WTC11 (cell line): ENCODE measurements around the gene NSL1. TPM values are rescaled to one million over a fixed set of nuclear protein-coding genes. Genes with fewer than 3 reads are reported as not detected.

ENCODE experiments used
- ATAC-seq: fragments of 200-7000 bp; cut with Tn5 transposase; 2 replicates; pipeline ENCODE4 v1.10.0; 2021; ENCODE audit warnings: mild to moderate bottlenecking, moderate library complexity
- CTCF ChIA-PET: fragments of 300-600 bp; sonication (Branson Sonifier 250); formaldehyde crosslinking; loops from one replicate; lab custom pipeline; 2021; ENCODE audit warnings: antibody characterized with exemption; lab: Charles Lee
- POLR2A ChIA-PET: fragments of 350-600 bp; sonication (Branson Sonifier 250); formaldehyde crosslinking; loops from one replicate; lab custom pipeline; 2021; ENCODE audit warnings: antibody characterized with exemption; lab: Charles Lee
- DNase-seq: peaks from one replicate; pipeline ENCODE4 v3.0.0; 2021; ENCODE audit warnings: low spot score
- H3K27ac Mint-ChIP-seq: 2 replicates; pipeline ENCODE4 v1.8.0; 2021; ENCODE audit warnings: mixed read lengths
- H3K27me3 Mint-ChIP-seq: 2 replicates; pipeline ENCODE4 v1.8.0; 2021; ENCODE audit warnings: low read depth, mild to moderate bottlenecking, moderate library complexity, mixed read lengths
- H3K36me3 Mint-ChIP-seq: 2 replicates; pipeline ENCODE4 v1.8.0; 2021; ENCODE audit warnings: mixed read lengths
- H3K4me1 Mint-ChIP-seq: 2 replicates; pipeline ENCODE4 v1.8.0; 2022; ENCODE audit warnings: mixed read lengths
- H3K4me3 Mint-ChIP-seq: 2 replicates; pipeline ENCODE4 v1.8.0; 2021; ENCODE audit warnings: mild to moderate bottlenecking, moderate library complexity, mixed read lengths
- H3K9me3 Mint-ChIP-seq: 2 replicates; pipeline ENCODE4 v1.8.0; 2021; ENCODE audit warnings: mixed read lengths
- ELF4 ChIP-seq: sonication (generic); formaldehyde crosslinking; IDR thresholded peaks from 2 replicates; pipeline ENCODE4 v1.8.1; 2022; ENCODE audit warnings: low read depth, mild to moderate bottlenecking, moderate library complexity, missing genetic modification reagents
- NFATC4 ChIP-seq: fragments of 250-450 bp; sonication (Bioruptor Pico); IDR thresholded peaks from 2 replicates; pipeline ENCODE4 v1.9.0; 2021; ENCODE audit warnings: mild to moderate bottlenecking
- ZNF121 ChIP-seq: sonication (generic); formaldehyde crosslinking; IDR thresholded peaks from 2 replicates; pipeline ENCODE4 v1.8.0; 2023; ENCODE audit warnings: missing genetic modification reagents
- ZNF317 ChIP-seq: sonication (generic); formaldehyde crosslinking; IDR thresholded peaks from 2 replicates; pipeline ENCODE4 v1.8.1; 2023; ENCODE audit warnings: low read depth, mild to moderate bottlenecking, moderate library complexity, missing genetic modification reagents, borderline replicate concordance
- ZNF423 ChIP-seq: fragments of 250-450 bp; sonication (Bioruptor Pico); IDR thresholded peaks from 2 replicates; pipeline ENCODE4 v2.1.2; 2022; ENCODE audit warnings: mild to moderate bottlenecking, moderate library complexity
- total RNA-seq: library from RNA; stranded (reverse); gene quantifications from 3 replicates; pipeline ENCODE4 v1.2.3, GENCODE V29; 2021
- TF ChIP-seq, protein P1 (sequence below): sonication (generic); formaldehyde crosslinking; IDR thresholded peaks from 2 replicates; pipeline ENCODE4 v1.8.1; 2022; ENCODE audit warnings: mild to moderate bottlenecking, missing genetic modification reagents, moderate library complexity, borderline replicate concordance
- TF ChIP-seq, protein P2 (sequence below): sonication (generic); formaldehyde crosslinking; IDR thresholded peaks from 2 replicates; pipeline ENCODE4 v1.8.1; 2023; ENCODE audit warnings: mild to moderate bottlenecking, missing genetic modification reagents
- TF ChIP-seq, protein P3 (sequence below): sonication (generic); formaldehyde crosslinking; IDR thresholded peaks from 2 replicates; pipeline ENCODE4 v1.8.1; 2023; ENCODE audit warnings: mild to moderate bottlenecking, missing genetic modification reagents
- TF ChIP-seq, protein P4 (sequence below): fragments of 250-450 bp; sonication (Bioruptor Pico); IDR thresholded peaks from 2 replicates; pipeline ENCODE4 v1.9.0; 2021; ENCODE audit warnings: moderate library complexity, mild to moderate bottlenecking, inconsistent platforms, borderline replicate concordance
- TF ChIP-seq, protein P5 (sequence below): sonication (generic); formaldehyde crosslinking; IDR thresholded peaks from 2 replicates; pipeline ENCODE4 v1.8.0; 2022; ENCODE audit warnings: mild to moderate bottlenecking, missing genetic modification reagents
- TF ChIP-seq, protein P6 (sequence below): sonication (generic); formaldehyde crosslinking; IDR thresholded peaks from 2 replicates; pipeline ENCODE4 v1.8.1; 2023; ENCODE audit warnings: mild to moderate bottlenecking, moderate library complexity, missing genetic modification reagents

NSL1 gene
- total RNA-seq, 1 experiment from 2014 or later: 55.7 TPM

DNA sequence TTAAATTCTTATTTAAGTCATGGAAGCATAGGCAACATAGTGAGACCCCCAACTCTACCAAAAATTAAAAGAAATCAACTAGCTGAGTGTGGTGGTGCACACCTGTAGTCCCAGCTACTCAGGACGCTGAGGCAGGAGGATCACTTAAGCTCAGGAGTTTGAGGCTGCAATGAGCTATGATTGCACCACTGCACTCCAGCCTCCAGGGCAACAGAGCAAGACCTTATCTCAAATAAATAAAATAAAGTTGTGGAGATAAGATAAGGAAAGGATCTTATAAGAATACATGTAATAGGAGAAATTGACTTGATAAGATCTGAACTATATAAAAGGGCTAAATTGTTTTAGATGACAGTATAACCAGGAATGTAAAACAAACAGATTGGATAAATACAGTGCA lies 89.7 kb downstream of the NSL1 start:
- H3K9me3 Mint-ChIP-seq: no peaks in the 10 kb centered on the region
- DNase-seq (no peak), ATAC-seq (no peak)
- peaks cover 16% of the 10 kb centered on the region for H3K4me1 Mint-ChIP-seq
- H3K4me3 Mint-ChIP-seq: no peak overlapping the region
- TF ChIP-seq ZNF121: 0 out of 2 replicates have a peak, but pooled peaks have one; percentile 10
- TF ChIP-seq NFATC4: no peak
- TF ChIP-seq, protein P1, sequence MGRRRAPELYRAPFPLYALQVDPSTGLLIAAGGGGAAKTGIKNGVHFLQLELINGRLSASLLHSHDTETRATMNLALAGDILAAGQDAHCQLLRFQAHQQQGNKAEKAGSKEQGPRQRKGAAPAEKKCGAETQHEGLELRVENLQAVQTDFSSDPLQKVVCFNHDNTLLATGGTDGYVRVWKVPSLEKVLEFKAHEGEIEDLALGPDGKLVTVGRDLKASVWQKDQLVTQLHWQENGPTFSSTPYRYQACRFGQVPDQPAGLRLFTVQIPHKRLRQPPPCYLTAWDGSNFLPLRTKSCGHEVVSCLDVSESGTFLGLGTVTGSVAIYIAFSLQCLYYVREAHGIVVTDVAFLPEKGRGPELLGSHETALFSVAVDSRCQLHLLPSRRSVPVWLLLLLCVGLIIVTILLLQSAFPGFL (CRISPR knock-in tag): no peak
- TF ChIP-seq, protein P2, sequence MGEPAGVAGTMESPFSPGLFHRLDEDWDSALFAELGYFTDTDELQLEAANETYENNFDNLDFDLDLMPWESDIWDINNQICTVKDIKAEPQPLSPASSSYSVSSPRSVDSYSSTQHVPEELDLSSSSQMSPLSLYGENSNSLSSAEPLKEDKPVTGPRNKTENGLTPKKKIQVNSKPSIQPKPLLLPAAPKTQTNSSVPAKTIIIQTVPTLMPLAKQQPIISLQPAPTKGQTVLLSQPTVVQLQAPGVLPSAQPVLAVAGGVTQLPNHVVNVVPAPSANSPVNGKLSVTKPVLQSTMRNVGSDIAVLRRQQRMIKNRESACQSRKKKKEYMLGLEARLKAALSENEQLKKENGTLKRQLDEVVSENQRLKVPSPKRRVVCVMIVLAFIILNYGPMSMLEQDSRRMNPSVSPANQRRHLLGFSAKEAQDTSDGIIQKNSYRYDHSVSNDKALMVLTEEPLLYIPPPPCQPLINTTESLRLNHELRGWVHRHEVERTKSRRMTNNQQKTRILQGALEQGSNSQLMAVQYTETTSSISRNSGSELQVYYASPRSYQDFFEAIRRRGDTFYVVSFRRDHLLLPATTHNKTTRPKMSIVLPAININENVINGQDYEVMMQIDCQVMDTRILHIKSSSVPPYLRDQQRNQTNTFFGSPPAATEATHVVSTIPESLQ: no peak
- TF ChIP-seq, protein P3, sequence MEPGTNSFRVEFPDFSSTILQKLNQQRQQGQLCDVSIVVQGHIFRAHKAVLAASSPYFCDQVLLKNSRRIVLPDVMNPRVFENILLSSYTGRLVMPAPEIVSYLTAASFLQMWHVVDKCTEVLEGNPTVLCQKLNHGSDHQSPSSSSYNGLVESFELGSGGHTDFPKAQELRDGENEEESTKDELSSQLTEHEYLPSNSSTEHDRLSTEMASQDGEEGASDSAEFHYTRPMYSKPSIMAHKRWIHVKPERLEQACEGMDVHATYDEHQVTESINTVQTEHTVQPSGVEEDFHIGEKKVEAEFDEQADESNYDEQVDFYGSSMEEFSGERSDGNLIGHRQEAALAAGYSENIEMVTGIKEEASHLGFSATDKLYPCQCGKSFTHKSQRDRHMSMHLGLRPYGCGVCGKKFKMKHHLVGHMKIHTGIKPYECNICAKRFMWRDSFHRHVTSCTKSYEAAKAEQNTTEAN: no peak
- TF ChIP-seq, protein P4, sequence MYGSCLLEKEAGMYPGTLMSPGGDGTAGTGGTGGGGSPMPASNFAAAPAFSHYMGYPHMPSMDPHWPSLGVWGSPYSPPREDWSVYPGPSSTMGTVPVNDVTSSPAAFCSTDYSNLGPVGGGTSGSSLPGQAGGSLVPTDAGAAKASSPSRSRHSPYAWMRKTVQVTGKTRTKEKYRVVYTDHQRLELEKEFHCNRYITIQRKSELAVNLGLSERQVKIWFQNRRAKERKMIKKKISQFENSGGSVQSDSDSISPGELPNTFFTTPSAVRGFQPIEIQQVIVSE (CRISPR knock-in tag): no peak
- H3K36me3 Mint-ChIP-seq: no peaks in the 10 kb centered on the region
- H3K27ac Mint-ChIP-seq: no peak overlapping the region
- ChIA-PET POLR2A (interaction anchor here (1.3 kb wide), 1 partner anchor 92 kb away, joined by 5 read pairs; no protein-coding TSS in a partner anchor), CTCF (interaction anchor here (1.0 to 1.9 kb wide), 12 partner anchors 9 to 246 kb away, joined by 3 to 30 read pairs (median 6); no protein-coding TSS in a partner anchor)
- peaks cover 73% of the 10 kb centered on the region for H3K27me3 Mint-ChIP-seq

DNA sequence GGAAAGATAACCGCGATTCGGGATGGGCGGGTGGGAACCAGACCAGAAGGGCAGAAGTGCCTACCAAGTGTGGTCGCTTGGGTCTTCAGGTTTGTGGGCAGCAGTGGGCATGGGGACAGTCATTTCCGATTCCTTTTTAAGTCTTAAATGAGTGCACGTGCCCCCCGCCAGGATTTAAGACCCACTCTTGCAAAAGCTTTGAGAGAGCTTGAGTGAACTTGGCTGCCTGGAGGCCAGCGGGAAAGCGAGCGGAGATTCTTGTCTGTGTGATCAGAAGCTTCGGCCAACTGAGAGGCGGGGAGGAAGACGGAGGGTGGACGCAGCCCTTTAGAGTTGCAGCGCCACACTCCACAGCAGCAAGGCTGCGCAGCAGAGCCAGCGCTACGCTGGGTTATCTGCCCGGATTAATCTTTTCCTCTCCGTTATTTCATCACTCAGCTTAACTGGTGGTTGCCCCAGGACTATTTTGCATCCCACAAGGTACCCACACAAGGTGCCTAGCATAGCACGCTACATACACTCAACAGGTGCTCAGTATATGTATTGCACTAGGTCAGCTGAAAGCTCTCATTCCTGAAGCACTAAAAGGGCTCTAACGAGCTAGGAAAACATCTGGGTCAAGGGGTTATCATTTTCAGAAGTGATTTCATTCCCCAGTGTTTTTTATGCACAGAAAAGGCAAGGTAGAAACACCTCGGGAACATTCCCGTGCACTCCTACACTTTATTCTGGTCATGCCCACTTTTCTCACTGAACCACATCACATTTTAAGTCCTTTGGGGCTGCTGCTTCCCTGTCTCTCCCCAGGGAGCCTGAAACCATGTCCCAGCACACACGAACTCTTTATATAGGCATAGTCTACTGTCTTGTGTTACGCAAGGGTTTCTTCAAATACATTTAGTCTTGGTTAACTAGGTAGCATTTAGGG lies 90.4 kb downstream of the NSL1 start:
- POLR2A ChIA-PET: interaction anchor here (1.3 kb wide), 1 partner anchor 92 kb away, joined by 5 read pairs; no protein-coding TSS in a partner anchor
- Mint-ChIP-seq H3K4me1 (peaks cover 20% of the 10 kb centered on the region), H3K36me3 (no peaks in the 10 kb centered on the region), H3K27me3 (peaks cover 78% of the 10 kb centered on the region), H3K27ac (no peak overlapping the region), H3K4me3 (peak overlapping the region; percentile 67), H3K9me3 (no peaks in the 10 kb centered on the region)
- CTCF ChIA-PET: interaction anchor here (0.9 to 1.9 kb wide), 15 partner anchors 9 to 294 kb away, joined by 3 to 30 read pairs (median 5); no protein-coding TSS in a partner anchor
- peak; percentile 51 for DNase-seq
- ATAC-seq: peak; percentile 42
- TF ChIP-seq, protein P5, sequence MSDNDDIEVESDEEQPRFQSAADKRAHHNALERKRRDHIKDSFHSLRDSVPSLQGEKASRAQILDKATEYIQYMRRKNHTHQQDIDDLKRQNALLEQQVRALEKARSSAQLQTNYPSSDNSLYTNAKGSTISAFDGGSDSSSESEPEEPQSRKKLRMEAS (CRISPR knock-in tag): 0 out of 2 replicates have a peak, but pooled peaks have one; percentile 7
- TF ChIP-seq ELF4: no peak
- TF ChIP-seq, all 79 proteins: peak for 1

DNA sequence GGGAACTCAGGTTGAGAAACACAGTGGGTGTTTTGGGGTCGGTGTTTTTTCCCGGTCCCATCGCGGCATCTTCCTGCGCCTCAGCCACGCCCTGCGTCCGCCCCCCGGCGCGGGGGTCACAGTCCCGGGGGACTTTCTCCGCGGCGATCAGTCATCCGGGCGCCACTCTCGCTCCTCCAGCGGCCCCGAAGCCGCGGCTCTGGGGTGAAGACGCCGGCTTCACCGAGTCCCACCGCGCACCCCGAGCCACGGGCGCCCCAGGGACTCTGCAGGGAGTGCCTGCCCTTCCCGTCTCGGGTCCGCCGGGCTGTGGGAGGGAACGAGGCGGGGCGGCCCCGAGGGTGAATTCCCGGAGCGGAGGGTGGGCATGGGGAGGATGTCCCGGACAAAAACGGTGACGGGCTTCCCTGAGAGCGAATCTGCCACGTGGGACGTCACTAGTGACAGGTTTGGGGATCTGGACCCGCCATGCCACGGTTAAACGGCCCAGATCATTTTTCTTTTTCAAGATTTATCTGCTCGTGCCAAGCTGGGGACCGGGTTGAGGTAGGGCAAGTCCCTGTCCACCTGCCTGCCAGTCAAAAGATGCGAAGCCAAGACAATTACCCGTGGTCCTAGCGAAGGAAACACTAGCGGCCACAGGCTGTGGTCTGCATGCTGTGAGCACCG lies 91.2 kb downstream of the NSL1 start:
- peaks cover 21% of the 10 kb centered on the region for H3K4me1 Mint-ChIP-seq
- H3K27me3 Mint-ChIP-seq: peaks cover 86% of the 10 kb centered on the region
- no peaks in the 10 kb centered on the region for H3K9me3 Mint-ChIP-seq
- DNase-seq (no peak), ATAC-seq (no peak)
- peak overlapping the region; percentile 67 for H3K4me3 Mint-ChIP-seq
- H3K36me3 Mint-ChIP-seq: no peaks in the 10 kb centered on the region
- TF ChIP-seq, protein P6, sequence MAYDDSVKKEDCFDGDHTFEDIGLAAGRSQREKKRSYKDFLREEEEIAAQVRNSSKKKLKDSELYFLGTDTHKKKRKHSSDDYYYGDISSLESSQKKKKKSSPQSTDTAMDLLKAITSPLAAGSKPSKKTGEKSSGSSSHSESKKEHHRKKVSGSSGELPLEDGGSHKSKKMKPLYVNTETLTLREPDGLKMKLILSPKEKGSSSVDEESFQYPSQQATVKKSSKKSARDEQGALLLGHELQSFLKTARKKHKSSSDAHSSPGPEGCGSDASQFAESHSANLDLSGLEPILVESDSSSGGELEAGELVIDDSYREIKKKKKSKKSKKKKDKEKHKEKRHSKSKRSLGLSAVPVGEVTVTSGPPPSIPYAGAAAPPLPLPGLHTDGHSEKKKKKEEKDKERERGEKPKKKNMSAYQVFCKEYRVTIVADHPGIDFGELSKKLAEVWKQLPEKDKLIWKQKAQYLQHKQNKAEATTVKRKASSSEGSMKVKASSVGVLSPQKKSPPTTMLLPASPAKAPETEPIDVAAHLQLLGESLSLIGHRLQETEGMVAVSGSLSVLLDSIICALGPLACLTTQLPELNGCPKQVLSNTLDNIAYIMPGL (CRISPR knock-in tag): peak; percentile 45; the same call in 1 of the 2 replicates
- TF ChIP-seq, protein P5 (CRISPR knock-in tag): peak; percentile 3; the same call in 1 of the 2 replicates
- TF ChIP-seq ZNF423 (CRISPR knock-in tag) (0 out of 2 replicates have a peak, but pooled peaks have one; percentile 6), ZNF317 (CRISPR knock-in tag) (no peak)
- ChIA-PET POLR2A (no interaction called here), CTCF (interaction anchor here (0.9 to 1.9 kb wide), 10 partner anchors 8 to 295 kb away, joined by 3 to 30 read pairs (median 5); no protein-coding TSS in a partner anchor)
- H3K27ac Mint-ChIP-seq: no peak overlapping the region
